Skeletal muscle tissue (tissue), 4 donors: ENCODE data around the gene RETREG2. TPM values are rescaled to one million over a fixed set of nuclear protein-coding genes. Genes with fewer than 3 reads are reported as not detected.
"Not testable (repeated sequence)": the region's sequence is repeated elsewhere in the genome, so short reads cannot be mapped to it uniquely, and the experiment has no call there.

Experiments
- H3K27ac ChIP-seq: one replicate; pipeline ENCODE4 v1.7.0; 2013; ENCODE audit warnings: mild to moderate bottlenecking, low read depth, low read length, inconsistent platforms
- H3K27me3 ChIP-seq, 3 donors: one replicate each; pipeline ENCODE4 v1.7.0; 2013; ENCODE audit warnings: low read length in 3 of 3; ENCODE audit not compliant: control insufficient read depth in 3 of 3, insufficient read depth in 3 of 3
- H3K36me3 ChIP-seq, 3 donors: one replicate each; pipeline ENCODE4 v1.7.0; 2013; ENCODE audit warnings: low read length in 3 of 3; ENCODE audit not compliant: control insufficient read depth in 3 of 3, insufficient read depth in 3 of 3
- H3K4me1 ChIP-seq, 3 donors: one replicate each; pipeline ENCODE4 v1.7.0; 2013; ENCODE audit warnings: low read length in 3 of 3, mild to moderate bottlenecking in 3 of 3; ENCODE audit not compliant: control insufficient read depth in 3 of 3, insufficient read depth in 3 of 3
- H3K4me3 ChIP-seq, 3 donors: one replicate each; pipeline ENCODE4 v1.7.0; 2013; ENCODE audit warnings: low read length in 3 of 3
- H3K9ac ChIP-seq, 3 donors: one replicate each; pipeline ENCODE4 v1.7.0; 2013; ENCODE audit warnings: low read length in 3 of 3, mild to moderate bottlenecking in 3 of 3, moderate library complexity in 2 of 3, low read depth in 1 of 3
- H3K9me3 ChIP-seq, 3 donors: one replicate each; pipeline ENCODE4 v1.7.0; 2013; ENCODE audit warnings: low read length in 3 of 3; ENCODE audit not compliant: control insufficient read depth in 3 of 3
- total RNA-seq: library from RNA; depleted of rRNA; stranded (reverse); fragments of >200 nt; gene quantifications from one replicate; pipeline ENCODE4 v1.2.3, GENCODE V29; 2014
- donor health status: Osteomylitis.

RETREG2 gene
- total RNA-seq, 1 donor from 2014 or later: 35.5 TPM

GRCh38 chr2:219184121-219184520 lies 6.0 kb downstream of the RETREG2 start:
- Histone ChIP-seq H3K9ac (no peak overlapping the region), H3K4me3 (no peak overlapping the region), H3K4me1 (peaks cover 5 to 10% (median 8%) of the 10 kb centered on the region in 3 donors), H3K36me3 (peaks cover 40 to 54% (median 52%) of the 10 kb centered on the region in 3 donors), H3K27me3 (no peaks in the 10 kb centered on the region), H3K9me3 (no peaks in the 10 kb centered on the region), H3K27ac (no peak overlapping the region)

- H3K9me3 ChIP-seq: no peaks in the 10 kb centered on the region
- no peaks in the 10 kb centered on the region for H3K27me3 ChIP-seq
- H3K27ac ChIP-seq: no peak overlapping the region
- H3K4me3 ChIP-seq: no peak overlapping the region
- no peaks in the 10 kb centered on the region for H3K4me1 ChIP-seq
- H3K36me3 ChIP-seq: peaks cover 16 to 29% (median 25%) of the 10 kb centered on the region in 3 donors
- no peak overlapping the region for H3K9ac ChIP-seq
These were observed 8.8 kb downstream of the RETREG2 start for GRCh38 chr2:219186754-219187456.

GRCh38 chr2:219197388-219197787 lies 19.3 kb downstream of the RETREG2 start:
- H3K9me3 ChIP-seq: no peaks in the 10 kb centered on the region

GRCh38 chr2:219198974-219199373 lies 20.9 kb downstream of the RETREG2 start:
- no peaks in the 10 kb centered on the region for H3K4me1 ChIP-seq
- no peak overlapping the region for H3K27ac ChIP-seq
- no peak overlapping the region for H3K4me3 ChIP-seq
- H3K27me3 ChIP-seq: peaks cover 4 to 13% (median 10%) of the 10 kb centered on the region in 3 donors
- H3K9ac ChIP-seq: no peak overlapping the region
- no peaks in the 10 kb centered on the region for H3K9me3 ChIP-seq
- no peaks in the 10 kb centered on the region for H3K36me3 ChIP-seq

More at GRCh38 chr2:219197388-219197787, 19.3 kb downstream of the RETREG2 start:
- H3K27ac ChIP-seq: no peak overlapping the region
- H3K4me1 ChIP-seq: no peaks in the 10 kb centered on the region
- H3K27me3 ChIP-seq: peaks cover 4 to 13% (median 10%) of the 10 kb centered on the region in 3 donors
- H3K4me3 ChIP-seq: no peak overlapping the region
- no peaks in the 10 kb centered on the region for H3K36me3 ChIP-seq
- no peak overlapping the region for H3K9ac ChIP-seq

GRCh38 chr2:219199470-219200211 lies 21.6 kb downstream of the RETREG2 start:
- Histone ChIP-seq H3K27ac (no peak overlapping the region), H3K9ac (no peak overlapping the region), H3K4me1 (no peaks in the 10 kb centered on the region), H3K27me3 (peaks cover 4 to 13% (median 10%) of the 10 kb centered on the region in 3 donors), H3K36me3 (no peaks in the 10 kb centered on the region), H3K9me3 (no peaks in the 10 kb centered on the region), H3K4me3 (no peak overlapping the region)

GRCh38 chr2:219200502-219201326 lies 22.6 kb downstream of the RETREG2 start:
- H3K9me3 ChIP-seq, H3K4me1 ChIP-seq, H3K27ac ChIP-seq, H3K36me3 ChIP-seq, H3K4me3 ChIP-seq, H3K9ac ChIP-seq: not testable (repeated sequence)
- peaks cover 4 to 13% (median 10%) of the 10 kb centered on the region in 3 donors for H3K27me3 ChIP-seq

- H3K36me3 ChIP-seq, H3K27ac ChIP-seq, H3K4me1 ChIP-seq, H3K4me3 ChIP-seq, H3K9ac ChIP-seq, H3K9me3 ChIP-seq: not testable (repeated sequence)
- H3K27me3 ChIP-seq: peaks cover 4 to 13% (median 10%) of the 10 kb centered on the region in 3 donors
These were observed 23.3 kb downstream of the RETREG2 start for GRCh38 chr2:219201331-219201730.

- H3K9ac ChIP-seq: no peak overlapping the region
- no peak overlapping the region for H3K27ac ChIP-seq
- peaks cover 17 to 20% (median 18%) of the 10 kb centered on the region in 3 donors for H3K4me1 ChIP-seq
- no peaks in the 10 kb centered on the region for H3K9me3 ChIP-seq
- peaks cover 0 to 4% (median under 1%) of the 10 kb centered on the region in 3 donors for H3K27me3 ChIP-seq
- peaks cover 15 to 19% (median 16%) of the 10 kb centered on the region in 3 donors for H3K36me3 ChIP-seq
- no peak overlapping the region for H3K4me3 ChIP-seq
These were observed 26.5 kb downstream of the RETREG2 start for GRCh38 chr2:219204425-219205164.

- no peak overlapping the region for H3K4me3 ChIP-seq
- H3K9me3 ChIP-seq: no peaks in the 10 kb centered on the region
These were observed 27.1 kb downstream of the RETREG2 start for GRCh38 chr2:219205165-219205538.

More at GRCh38 chr2:219205165-219205538, 27.1 kb downstream of the RETREG2 start:
- Histone ChIP-seq H3K4me1 (peaks cover 17 to 20% (median 18%) of the 10 kb centered on the region in 3 donors), H3K27me3 (no peaks in the 10 kb centered on the region), H3K9ac (no peak overlapping the region), H3K36me3 (peaks cover 20 to 24% (median 21%) of the 10 kb centered on the region in 3 donors), H3K27ac (no peak overlapping the region)
